Suprapubic skin (tissue), 4 donors: ENCODE measurements around the gene MAEA. TPM values are rescaled to one million over a fixed set of nuclear protein-coding genes. Genes with fewer than 3 reads are reported as not detected.

ENCODE experiments used
- DNase-seq, 2 donors: peaks; one replicate each; pipeline ENCODE4 v3.0.0-alpha.2; 2019; ENCODE audit warnings: low spot score in 2 of 2
- H3K27ac ChIP-seq: fragments of 200-600 bp; sonication (generic); one replicate; pipeline ENCODE4 v1.5.1; 2019
- H3K27me3 ChIP-seq: fragments of 200-600 bp; sonication (generic); one replicate; pipeline ENCODE4 v1.5.1; 2019
- H3K36me3 ChIP-seq: fragments of 200-600 bp; sonication (generic); one replicate; pipeline ENCODE4 v1.5.1; 2019
- H3K4me1 ChIP-seq: fragments of 200-600 bp; sonication (generic); one replicate; pipeline ENCODE4 v1.5.1; 2019
- H3K4me3 ChIP-seq: fragments of 200-600 bp; sonication (generic); one replicate; pipeline ENCODE4 v1.5.1; 2019; ENCODE audit warnings: mild to moderate bottlenecking
- H3K9me3 ChIP-seq: fragments of 200-600 bp; sonication (generic); one replicate; pipeline ENCODE4 v1.5.1; 2019
- CTCF ChIP-seq, 2 donors: fragments of 200-600 bp in 1 of 2; fragments of 450-650 bp in 1 of 2; sonication (generic) in 1 of 2; IDR thresholded peaks; one replicate each; pipeline ENCODE4 v1.5.1; 2016 to 2019; ENCODE audit warnings: antibody characterized with exemption in 2 of 2, mild to moderate bottlenecking in 1 of 2, moderate library complexity in 1 of 2
- EP300 ChIP-seq: sonication (generic); formaldehyde crosslinking; IDR thresholded peaks from one replicate; pipeline ENCODE4 v1.6.1; 2017; ENCODE audit warnings: antibody characterized with exemption
- POLR2A ChIP-seq, 2 donors: fragments of 450-650 bp; IDR thresholded peaks; one replicate each; pipeline ENCODE4 v1.6.1; 2017; ENCODE audit warnings: antibody characterized with exemption in 2 of 2, mild to moderate bottlenecking in 2 of 2, moderate library complexity in 2 of 2
- POLR2AphosphoS5 ChIP-seq, 3 donors: sonication (generic); formaldehyde crosslinking; IDR thresholded peaks; one replicate each; pipeline ENCODE4 v1.6.1; 2017; ENCODE audit warnings: antibody characterized with exemption in 3 of 3
- WGBS: methylation state at CpG from one replicate; pipeline ENCODE4 v1.1.5; 2018; 5-methylcytosine and 5-hydroxymethylcytosine counted together
- total RNA-seq, 4 donors: library from RNA; depleted of rRNA; stranded (reverse); fragments of >200 nt; gene quantifications; one replicate each; pipeline ENCODE4 v1.1.0, GENCODE V29; 2016

The MAEA gene
- total RNA-seq, 4 donors from 2014 or later = 58.7 to 112 (median 69.5) TPM

GRCh38 chr4:1380368-1381151 is 90.9 kb downstream of the MAEA start:
- Histone ChIP-seq H3K4me3 (no peak overlapping the region), H3K27ac (no peak overlapping the region), H3K36me3 (peaks cover 72% of the 10 kb centered on the region), H3K4me1 (no peaks in the 10 kb centered on the region), H3K27me3 (no peaks in the 10 kb centered on the region), H3K9me3 (no peaks in the 10 kb centered on the region)
- peak in 1 of 2 donors; percentile 49 for DNase-seq
- TF ChIP-seq EP300 = no peak
- TF ChIP-seq CTCF (IDR thresholded peaks at IDR 0.05) = no peak
- TF ChIP-seq POLR2AphosphoS5 (IDR thresholded peaks at IDR 0.05) = no peak
- TF ChIP-seq POLR2A (IDR thresholded peaks at IDR 0.05) = no peak
- WGBS = 84% methylated on average over 11 of the region's 36 CpGs

GRCh38 chr4:1381181-1381621 is 91.5 kb downstream of the MAEA start:
- H3K9me3 ChIP-seq = no peaks in the 10 kb centered on the region
- H3K27ac ChIP-seq = no peak overlapping the region
- 88% methylated on average over 9 of the region's 12 CpGs for WGBS
- peaks cover 72% of the 10 kb centered on the region for H3K36me3 ChIP-seq
- no peaks in the 10 kb centered on the region for H3K4me1 ChIP-seq
- DNase-seq = peak in 1 of 2 donors; percentile 45
- no peaks in the 10 kb centered on the region for H3K27me3 ChIP-seq
- no peak overlapping the region for H3K4me3 ChIP-seq
- no peak for TF ChIP-seq EP300
- no peak for TF ChIP-seq CTCF (IDR thresholded peaks at IDR 0.05)
- no peak for TF ChIP-seq POLR2AphosphoS5 (IDR thresholded peaks at IDR 0.05)
- no peak for TF ChIP-seq POLR2A (IDR thresholded peaks at IDR 0.05)

- Histone ChIP-seq H3K4me3 (no peak overlapping the region), H3K27me3 (no peaks in the 10 kb centered on the region), H3K36me3 (peaks cover 72% of the 10 kb centered on the region), H3K9me3 (no peaks in the 10 kb centered on the region), H3K27ac (no peak overlapping the region), H3K4me1 (no peaks in the 10 kb centered on the region)
- DNase-seq = peak in 1 of 2 donors; percentile 50
- TF ChIP-seq CTCF (IDR thresholded peaks at IDR 0.05) = no peak
- TF ChIP-seq POLR2A (IDR thresholded peaks at IDR 0.05) = no peak
- TF ChIP-seq EP300 = no peak
- TF ChIP-seq POLR2AphosphoS5 (IDR thresholded peaks at IDR 0.05) = no peak
- 98% methylated on average over 23 of the region's 24 CpGs for WGBS
These were observed 92.4 kb downstream of the MAEA start for GRCh38 chr4:1381944-1382541.

- H3K27me3 ChIP-seq = no peaks in the 10 kb centered on the region
- no peak overlapping the region for H3K4me3 ChIP-seq
- no peak overlapping the region for H3K27ac ChIP-seq
- peaks cover under 1% of the 10 kb centered on the region for H3K9me3 ChIP-seq
- H3K36me3 ChIP-seq = peaks cover 70% of the 10 kb centered on the region
- H3K4me1 ChIP-seq = no peaks in the 10 kb centered on the region
- TF ChIP-seq EP300 (no peak), POLR2AphosphoS5 (IDR thresholded peaks at IDR 0.05) (no peak), POLR2A (IDR thresholded peaks at IDR 0.05) (no peak), CTCF (IDR thresholded peaks at IDR 0.05) (no peak)
- peak in 1 of 2 donors; percentile 54 for DNase-seq
- 91% methylated on average over 20 of the region's 27 CpGs for WGBS
These were observed 93.4 kb downstream of the MAEA start for GRCh38 chr4:1382776-1383727.
